ENCODE results near the gene CYP3A7. TPM values are rescaled to one million over a fixed set of nuclear protein-coding genes. Genes with fewer than 3 reads are reported as not detected.
"Not testable (repeated sequence)": the region's sequence is repeated elsewhere in the genome, so short reads cannot be mapped to it uniquely, and the experiment has no call there.

Gene CYP3A7
- total RNA-seq, 1 donor from 2014 or later = not detected

DNA sequence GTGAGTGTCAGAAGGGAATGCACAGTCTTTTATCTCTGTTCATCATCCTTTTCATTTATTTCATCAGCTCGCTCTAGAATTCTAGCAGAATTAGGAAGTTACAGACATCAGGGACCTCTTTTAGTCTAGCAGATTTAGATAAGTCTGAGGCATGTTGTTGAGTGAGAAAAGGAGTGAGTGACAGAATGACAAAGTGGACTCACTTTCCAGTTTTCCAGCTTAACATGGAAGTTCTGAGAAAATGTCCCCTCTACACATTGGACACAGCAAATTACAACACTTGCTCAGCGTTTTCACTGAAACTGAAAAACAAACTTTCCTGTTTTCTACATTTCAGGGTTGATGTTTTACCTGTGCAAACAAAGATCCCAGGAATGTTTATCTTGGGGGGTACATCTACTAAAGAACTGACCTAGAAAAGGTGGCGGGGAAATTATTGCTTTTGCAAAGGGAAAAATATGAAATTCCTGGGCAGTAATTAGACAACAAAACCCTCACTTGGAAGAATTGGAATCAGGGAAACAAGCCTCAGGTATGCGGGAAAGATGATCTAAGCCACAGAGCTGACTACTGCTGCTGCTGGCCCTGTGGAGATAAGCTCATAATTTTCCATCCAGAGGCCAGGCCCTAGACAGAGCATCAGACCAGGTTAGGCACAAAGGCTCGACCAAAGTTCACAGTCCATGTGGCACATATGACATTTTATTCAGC, 40.6 kb downstream of the CYP3A7 start:
- H3K27me3 ChIP-seq (ENCODE audit: control insufficient read depth, insufficient read depth, low read length) = no peaks in the 10 kb centered on the region
- no peak for DNase-seq (ENCODE audit: low read depth)
- no peaks in the 10 kb centered on the region for H3K36me3 ChIP-seq (ENCODE audit: control insufficient read depth, insufficient read depth, low read length)
- TF ChIP-seq, protein P1, sequence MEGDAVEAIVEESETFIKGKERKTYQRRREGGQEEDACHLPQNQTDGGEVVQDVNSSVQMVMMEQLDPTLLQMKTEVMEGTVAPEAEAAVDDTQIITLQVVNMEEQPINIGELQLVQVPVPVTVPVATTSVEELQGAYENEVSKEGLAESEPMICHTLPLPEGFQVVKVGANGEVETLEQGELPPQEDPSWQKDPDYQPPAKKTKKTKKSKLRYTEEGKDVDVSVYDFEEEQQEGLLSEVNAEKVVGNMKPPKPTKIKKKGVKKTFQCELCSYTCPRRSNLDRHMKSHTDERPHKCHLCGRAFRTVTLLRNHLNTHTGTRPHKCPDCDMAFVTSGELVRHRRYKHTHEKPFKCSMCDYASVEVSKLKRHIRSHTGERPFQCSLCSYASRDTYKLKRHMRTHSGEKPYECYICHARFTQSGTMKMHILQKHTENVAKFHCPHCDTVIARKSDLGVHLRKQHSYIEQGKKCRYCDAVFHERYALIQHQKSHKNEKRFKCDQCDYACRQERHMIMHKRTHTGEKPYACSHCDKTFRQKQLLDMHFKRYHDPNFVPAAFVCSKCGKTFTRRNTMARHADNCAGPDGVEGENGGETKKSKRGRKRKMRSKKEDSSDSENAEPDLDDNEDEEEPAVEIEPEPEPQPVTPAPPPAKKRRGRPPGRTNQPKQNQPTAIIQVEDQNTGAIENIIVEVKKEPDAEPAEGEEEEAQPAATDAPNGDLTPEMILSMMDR (IDR thresholded peaks at IDR 0.05; ENCODE audit: insufficient read depth, low read length, poor library complexity, severe bottlenecking) = no peak
- H3K4me3 ChIP-seq (ENCODE audit: low read depth, low read length) = no peak overlapping the region

DNA sequence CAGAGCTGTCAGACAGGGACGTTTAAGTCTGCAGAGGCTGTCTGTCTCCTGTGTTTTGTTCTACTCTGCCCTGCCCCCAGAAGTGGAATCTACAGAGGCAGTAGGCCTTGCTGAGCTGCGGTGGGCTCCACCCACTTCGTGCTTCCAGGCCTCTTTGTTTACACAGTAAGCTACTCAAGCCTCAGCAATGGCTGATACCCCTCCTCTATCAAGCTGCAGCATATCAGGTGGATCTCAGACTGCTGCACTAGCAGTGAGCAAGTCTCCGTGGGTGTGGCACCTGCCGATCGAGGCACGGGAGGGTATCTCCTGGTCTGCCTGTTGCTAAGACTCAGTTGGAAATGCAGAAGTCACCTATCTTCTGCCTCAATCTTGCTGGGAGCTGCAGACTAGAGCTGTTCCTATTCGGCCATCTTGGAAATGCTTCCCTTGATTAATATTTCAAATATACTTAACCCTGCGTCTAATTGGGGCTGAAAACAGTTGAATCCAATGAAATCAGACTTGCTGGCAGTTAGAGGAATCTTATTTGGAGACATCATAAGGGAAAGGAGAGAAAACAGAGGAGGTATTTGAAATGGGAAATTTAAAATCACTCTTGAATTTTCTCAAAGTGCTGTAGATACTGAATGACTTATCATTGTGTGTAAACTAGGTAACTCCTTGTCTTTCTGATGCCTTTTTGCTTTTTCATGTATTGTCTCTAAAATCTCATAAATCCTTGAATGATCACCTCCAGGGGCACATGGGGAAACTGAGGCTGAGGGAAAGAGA, 41.4 kb downstream of the CYP3A7 start:
- DNase-seq (ENCODE audit: low read depth) = no peak

GRCh38 chr7:99693100-99693426, 41.9 kb downstream of the CYP3A7 start:
- H3K36me3 ChIP-seq (ENCODE audit: control insufficient read depth, insufficient read depth, low read length) = no peaks in the 10 kb centered on the region
- TF ChIP-seq, protein P1 (IDR thresholded peaks at IDR 0.05; ENCODE audit: insufficient read depth, low read length, poor library complexity, severe bottlenecking) = no peak
- H3K27me3 ChIP-seq (ENCODE audit: control insufficient read depth, insufficient read depth, low read length) = no peaks in the 10 kb centered on the region
- no peak overlapping the region for H3K4me3 ChIP-seq (ENCODE audit: low read depth, low read length)
- no peak for DNase-seq (ENCODE audit: low read depth)

More for the DNA sequence above, 41.4 kb downstream of the CYP3A7 start:
- TF ChIP-seq, protein P1 (IDR thresholded peaks at IDR 0.05; ENCODE audit: insufficient read depth, low read length, poor library complexity, severe bottlenecking) = no peak
- Histone ChIP-seq H3K4me3 (ENCODE audit: low read depth, low read length) (no peak overlapping the region), H3K27me3 (ENCODE audit: control insufficient read depth, insufficient read depth, low read length) (no peaks in the 10 kb centered on the region), H3K36me3 (ENCODE audit: control insufficient read depth, insufficient read depth, low read length) (no peaks in the 10 kb centered on the region)

- H3K4me3 ChIP-seq (ENCODE audit: low read depth, low read length); H3K36me3 ChIP-seq (ENCODE audit: control insufficient read depth, insufficient read depth, low read length); H3K27me3 ChIP-seq (ENCODE audit: control insufficient read depth, insufficient read depth, low read length); DNase-seq (ENCODE audit: low read depth): not testable (repeated sequence)
Measured at GRCh38 chr7:99692563-99692962, 42.4 kb downstream of the CYP3A7 start.

DNA sequence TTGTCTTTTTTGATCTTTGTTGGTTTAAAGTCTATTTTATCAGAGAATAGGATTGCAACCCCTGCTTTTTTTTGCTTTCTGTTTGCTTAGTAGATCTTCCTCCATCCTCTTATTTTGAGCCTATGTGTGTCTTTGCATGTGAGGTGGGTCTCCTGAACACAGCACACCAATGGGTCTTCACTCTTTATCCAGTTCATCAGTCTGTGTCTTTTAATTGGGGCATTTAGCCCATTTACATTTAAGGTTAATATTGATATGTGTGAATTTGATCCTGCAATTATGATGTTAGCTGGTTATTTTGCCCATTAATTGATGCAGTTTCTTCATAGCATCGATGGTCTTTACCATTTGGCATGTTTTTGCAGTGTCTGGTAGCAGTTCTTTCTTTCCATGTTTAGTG, 43.3 kb downstream of the CYP3A7 start:
- not testable (repeated sequence) for H3K4me3 ChIP-seq (ENCODE audit: low read depth, low read length); H3K27me3 ChIP-seq (ENCODE audit: control insufficient read depth, insufficient read depth, low read length); DNase-seq (ENCODE audit: low read depth); H3K36me3 ChIP-seq (ENCODE audit: control insufficient read depth, insufficient read depth, low read length)

DNA sequence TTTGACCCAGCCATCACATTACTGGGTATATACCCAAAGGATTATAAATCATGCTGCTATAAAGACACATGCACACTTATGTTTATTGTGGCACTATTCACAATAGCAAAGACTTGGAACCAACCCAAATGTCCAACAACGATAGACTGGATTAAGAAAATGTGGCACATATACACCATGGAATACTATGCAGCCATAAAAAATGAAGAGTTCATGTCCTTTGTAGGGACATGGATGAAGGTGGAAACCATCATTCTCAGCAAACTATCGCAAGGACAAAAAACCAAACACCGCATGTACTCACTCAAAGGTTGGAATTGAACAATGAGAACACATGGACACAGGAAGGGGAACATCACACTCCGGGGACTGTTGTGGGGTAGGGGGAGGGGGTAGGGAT, 44.1 kb downstream of the CYP3A7 start:
- not testable (repeated sequence) for H3K36me3 ChIP-seq (ENCODE audit: control insufficient read depth, insufficient read depth, low read length); DNase-seq (ENCODE audit: low read depth); H3K27me3 ChIP-seq (ENCODE audit: control insufficient read depth, insufficient read depth, low read length); H3K4me3 ChIP-seq (ENCODE audit: low read depth, low read length)

DNA sequence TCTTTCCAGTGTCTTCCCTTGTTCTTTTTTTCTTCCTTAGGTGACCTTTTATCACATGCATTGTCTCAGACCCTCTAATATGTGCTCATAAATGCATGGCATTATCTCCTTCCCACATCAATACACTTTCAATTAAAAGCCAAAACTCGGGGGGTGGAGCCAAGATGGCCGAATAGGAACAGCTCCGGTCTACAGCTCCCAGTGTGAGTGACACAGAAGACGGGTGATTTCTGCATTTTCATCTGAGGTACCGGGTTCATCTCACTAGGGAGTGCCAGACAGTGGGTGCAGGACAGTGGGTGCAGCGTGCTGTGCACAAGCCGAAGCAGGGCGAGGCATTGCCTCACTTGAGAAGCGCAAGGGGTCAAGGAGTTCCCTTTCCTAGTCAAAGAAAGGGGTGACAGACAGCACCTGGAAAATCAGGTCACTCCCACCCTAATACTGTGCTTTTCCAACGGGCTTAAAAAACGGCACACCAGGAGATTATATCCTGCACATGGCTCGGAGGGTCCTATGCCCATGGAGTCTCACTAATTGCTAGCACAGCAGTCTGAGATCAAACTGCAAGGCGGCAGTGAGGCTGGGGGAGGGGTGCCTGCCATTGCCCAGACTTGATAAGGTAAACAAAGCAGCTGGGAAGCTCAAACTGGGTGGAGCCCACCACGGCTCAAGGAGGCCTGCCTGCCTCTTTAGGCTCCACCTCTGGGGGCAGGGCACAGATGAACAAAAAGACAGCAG, 49.0 kb downstream of the CYP3A7 start:
- H3K4me3 ChIP-seq (ENCODE audit: low read depth, low read length); H3K36me3 ChIP-seq (ENCODE audit: control insufficient read depth, insufficient read depth, low read length); H3K27me3 ChIP-seq (ENCODE audit: control insufficient read depth, insufficient read depth, low read length); DNase-seq (ENCODE audit: low read depth): not testable (repeated sequence)
